Left renal pelvis (tissue), 4 donors: ENCODE data around the gene TMEM131. TPM values are rescaled to one million over a fixed set of nuclear protein-coding genes. Genes with fewer than 3 reads are reported as not detected.

Experiments
- DNase-seq, 4 donors: peaks; one replicate each; pipeline ENCODE4 v3.0.0-alpha.2; 2013; ENCODE audit warnings: low read depth in 4 of 4, low spot score in 3 of 4
- polyA plus RNA-seq, 4 donors: library from polyadenylated mRNA; unstranded; fragments of 120-200 nt; gene quantifications; one replicate each; pipeline ENCODE4 v1.2.1, GENCODE V29; 2013; ENCODE audit not compliant: insufficient read length in 4 of 4

TMEM131 gene
- polyA plus RNA-seq, 4 donors, result 46.5 to 52.6 (median 50.4) TPM

DNA sequence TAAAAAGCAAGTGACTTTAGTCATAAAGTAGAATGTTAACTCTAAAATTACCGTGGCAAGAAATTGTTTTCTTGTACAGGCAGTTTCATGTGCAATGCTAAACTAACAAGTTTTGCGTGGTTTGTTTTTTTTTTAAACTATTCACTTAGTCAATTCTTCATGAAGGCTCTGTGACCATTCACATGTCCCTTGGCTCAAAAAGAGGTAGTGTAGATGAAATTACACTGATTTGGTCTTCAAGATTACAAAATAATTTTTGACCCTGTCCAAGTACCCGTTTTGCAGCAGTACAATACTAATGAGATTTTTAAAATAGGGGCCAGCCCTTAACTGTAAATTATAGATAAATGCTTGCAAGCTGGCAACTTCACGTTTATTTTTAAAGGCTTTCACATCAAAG is 1.3 kb downstream of the TMEM131 start:
- no peak for DNase-seq

DNA sequence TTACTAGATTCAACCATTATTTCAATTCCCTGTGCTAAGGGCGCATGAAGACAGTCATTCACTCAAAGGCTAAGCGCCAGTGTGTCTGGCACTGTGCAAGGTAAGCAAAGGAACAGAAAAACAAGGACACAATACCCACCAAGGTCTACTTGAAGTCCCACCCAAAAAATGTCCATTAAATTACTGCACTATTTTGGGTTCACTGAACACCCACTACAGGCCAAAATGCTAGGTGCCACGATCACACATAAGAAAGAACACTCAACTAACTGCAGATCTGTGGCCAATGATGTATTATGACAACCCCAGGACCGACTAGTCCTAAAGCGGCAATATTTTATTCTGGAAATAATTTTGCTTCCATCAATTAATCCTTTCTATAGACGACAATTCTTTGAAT is 1.8 kb downstream of the TMEM131 start:
- DNase-seq, result no peak

DNA sequence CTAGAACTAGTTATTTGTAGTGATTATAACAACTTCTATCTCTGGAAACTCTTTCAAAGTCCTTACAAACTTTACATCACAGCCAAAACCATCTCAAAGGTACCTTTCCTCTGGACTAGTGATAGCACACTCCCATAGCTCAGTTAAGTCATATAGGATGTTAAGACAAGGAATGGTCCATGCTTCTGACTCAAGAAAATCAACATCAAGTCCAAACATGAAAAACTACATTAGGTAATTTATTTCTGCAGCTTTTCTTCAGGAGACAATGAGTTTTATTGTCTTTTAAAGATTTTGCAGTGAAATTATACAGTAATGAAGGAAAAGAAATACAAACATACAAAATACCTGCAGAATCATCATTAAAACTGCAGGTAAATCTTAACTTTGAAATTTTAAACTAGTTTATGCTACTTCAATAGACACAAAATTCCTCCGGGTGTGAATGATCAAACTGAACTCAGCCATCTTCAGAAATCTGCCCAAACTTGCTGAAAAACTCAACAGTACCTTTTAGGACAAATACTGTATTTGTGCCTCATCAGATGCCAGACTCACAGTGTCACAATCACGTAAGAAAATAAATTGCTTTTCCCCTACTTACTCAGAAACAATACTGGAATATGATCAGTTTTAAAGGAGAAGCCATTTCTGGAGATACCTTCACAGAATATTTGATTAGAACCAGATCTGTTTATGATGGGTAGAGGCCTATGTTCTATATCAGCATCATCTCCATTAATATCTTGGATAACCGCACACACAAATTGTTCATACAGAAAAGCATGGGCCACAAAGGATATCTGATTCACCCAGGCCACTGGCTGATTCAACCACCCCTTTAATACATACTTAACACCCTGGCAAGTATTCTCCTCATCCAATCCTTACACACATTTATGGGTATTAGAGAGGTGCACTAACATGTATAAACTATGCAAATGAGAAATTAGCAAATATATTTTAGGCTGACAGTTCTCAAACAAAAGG is 2.6 kb downstream of the TMEM131 start:
- DNase-seq, result no peak

DNA sequence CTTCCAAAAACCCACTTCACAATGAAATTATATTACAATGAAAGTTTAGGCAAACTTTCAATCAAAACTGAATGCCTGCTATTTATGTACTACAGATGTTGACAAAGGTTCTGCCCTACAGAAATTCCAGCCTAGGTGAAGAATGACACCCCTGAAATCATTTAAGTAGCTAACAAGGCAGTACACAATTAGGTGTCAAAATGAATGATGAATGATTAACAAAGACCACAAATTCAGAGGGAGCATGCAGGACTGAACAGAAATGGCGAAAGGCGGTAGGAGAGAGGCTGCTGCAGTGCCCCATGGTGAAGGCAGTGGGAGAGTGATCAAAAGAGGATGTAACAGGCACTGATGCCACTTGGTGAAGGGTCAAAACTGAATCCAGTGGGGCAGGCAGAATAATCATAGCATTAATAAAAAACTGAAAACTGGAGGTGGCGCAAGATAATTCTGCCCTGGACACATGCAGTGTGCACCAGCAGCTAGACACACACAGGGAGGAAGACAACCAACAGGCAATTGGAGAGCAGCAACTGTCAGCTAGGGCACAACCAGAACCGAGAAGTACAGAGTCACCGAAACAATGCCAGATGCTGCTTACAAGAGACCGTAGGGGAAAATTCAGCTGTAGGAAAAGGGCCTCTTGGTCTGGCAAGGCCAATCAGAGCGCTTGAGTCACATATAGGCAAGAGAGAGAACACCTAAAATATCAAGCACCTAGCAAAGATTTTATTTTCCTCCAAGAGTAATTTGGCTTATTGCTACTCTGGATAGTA is 4.5 kb downstream of the TMEM131 start:
- no peak for DNase-seq

DNA sequence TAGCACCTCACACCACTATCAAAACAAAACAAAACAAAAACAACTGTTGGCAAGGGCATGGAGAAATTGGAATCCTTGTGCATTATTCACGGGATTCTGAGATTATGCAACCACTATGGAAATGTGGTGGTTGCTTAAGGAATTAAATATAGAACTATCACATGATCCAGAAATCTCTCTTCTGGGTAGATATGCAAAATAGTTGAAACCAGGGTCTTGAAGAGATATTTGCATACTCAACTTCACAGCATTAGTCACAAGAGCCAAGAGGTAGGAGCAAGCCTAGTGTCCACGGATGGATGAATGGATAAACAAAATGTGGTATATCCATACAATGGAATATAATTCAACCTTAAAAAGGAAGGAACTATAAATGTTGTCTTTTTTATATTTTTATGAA is 7.0 kb downstream of the TMEM131 start:
- no peak for DNase-seq

DNA sequence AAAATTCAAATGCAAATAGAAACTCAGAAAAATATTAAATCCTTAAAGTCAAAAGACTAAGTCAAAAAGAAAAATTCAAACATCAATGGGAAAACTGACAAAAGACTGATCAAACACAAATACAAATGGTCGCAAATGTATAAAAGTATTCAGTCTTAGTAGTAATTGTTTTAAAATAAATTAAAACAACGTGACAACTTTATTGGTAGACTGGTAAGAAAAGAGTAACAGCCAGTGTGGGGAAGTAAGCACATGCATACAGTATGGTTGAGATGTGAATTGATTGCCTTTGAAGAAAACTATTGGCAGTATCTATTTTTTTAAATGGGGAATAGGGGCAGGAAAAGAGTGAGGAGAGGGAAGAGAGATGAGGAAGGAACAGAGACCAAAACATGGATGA is 9.8 kb downstream of the TMEM131 start:
- no peak for DNase-seq

DNA sequence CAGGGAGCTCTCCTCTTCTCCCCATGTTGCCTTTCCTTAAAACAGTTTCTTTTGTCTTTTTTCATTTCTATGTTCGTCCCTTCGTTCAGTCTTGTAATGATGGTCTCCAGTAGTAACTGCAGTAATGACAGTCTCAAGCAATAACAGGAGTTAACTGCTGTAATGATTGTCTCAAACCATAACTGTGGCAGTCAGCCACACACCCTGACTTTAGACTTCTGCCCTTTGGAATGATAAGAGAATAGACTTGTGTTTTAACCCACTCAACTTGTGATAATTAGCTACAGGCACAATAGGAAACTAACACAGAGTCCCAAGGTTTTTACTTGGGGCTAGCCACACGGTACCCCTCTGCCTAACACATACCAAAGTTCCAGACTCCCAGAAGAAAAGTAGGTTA is 12.1 kb downstream of the TMEM131 start:
- DNase-seq, result no peak

DNA sequence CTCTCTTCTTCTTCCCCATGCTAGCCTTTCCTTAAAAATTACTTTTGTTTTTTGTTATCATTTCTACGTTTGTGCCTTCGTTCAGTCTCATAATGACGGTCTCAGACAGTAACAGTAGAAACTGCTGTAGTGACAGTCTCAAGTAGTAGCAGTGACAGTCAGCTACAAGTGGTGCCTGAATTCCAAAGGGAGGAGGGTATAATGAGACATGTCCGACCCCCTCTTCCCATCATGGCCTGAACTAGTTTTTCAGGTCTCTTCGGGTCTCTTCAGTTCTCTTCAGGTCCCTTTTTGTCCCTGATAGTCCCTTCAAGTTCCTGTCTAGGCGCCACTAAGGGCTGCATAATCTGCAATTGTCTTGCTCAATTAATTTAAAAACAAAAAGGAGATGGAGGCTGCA is 12.6 kb downstream of the TMEM131 start:
- no peak for DNase-seq

DNA sequence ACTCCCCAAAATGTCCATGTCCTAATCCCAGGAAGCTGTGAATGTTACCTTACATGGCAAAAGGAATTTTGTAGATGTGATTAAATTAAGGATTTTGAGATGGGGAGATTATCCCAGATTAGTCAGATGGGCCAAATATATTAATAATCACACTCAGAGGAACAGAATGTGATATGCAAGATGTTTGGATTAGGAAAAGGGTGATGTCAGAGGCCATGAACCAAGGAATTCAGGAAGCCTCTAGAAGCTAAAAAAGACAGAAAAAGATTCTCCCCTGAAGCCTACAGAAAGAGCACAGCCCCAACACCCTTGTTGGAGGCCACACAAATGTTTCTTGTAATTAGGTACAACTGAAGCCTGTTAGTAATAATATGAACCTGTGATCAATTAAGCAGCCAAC is 13.1 kb downstream of the TMEM131 start:
- no peak for DNase-seq

DNA sequence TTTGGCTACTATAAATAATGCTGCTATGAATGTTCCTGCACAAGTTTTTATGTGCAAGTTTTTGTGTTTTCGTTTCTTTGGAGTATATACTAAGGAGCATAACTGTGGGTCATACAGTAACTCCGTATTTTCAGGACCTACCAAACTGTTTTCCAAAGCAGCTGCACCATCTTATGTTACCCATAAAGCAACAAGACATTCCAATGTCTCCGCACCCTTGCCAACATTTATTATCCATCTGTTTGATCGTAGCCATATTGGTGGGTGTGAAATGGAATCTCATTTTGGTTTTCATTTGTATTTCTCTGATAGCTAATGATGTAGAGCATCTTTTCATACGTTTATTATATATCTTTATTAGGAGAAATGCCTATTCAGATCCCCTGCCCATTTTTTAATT is 13.8 kb downstream of the TMEM131 start:
- DNase-seq, result no peak

DNA sequence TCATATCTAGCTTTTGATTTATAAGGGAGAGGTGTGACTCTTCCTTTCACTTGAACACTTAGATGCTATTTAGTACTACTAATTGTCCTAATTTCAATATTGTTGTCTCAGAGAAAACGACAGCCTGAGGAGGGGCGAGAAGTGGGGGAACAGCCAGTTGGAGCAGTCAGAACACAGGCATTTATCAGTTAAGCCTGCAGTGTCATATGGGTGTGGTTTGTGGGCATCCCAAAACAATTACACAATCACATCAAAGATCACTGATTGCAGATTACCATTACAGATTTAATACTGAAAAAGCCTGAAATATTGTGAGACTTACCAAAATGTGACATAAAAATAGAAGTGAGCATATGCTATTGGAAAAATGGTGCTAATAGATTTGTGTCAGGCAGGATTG is 15.8 kb downstream of the TMEM131 start:
- DNase-seq, result no peak

DNA sequence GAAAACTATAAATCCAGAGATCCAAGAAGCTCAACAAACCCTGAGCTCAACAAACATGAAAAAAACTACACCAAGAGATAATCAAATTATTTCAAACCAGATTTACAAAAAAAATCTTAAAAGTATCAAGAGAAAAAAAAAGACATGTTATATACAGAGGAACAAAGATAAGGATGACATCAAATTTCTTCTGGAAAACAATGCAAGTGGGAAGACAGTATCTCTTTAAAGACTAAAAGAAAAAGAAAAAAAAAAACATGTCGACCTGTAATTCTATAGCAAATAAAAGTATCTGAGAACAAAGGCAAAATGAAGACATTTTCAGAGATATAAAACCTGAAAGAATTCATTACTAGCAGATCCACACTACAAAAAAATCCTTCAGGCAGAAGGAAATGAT is 21.3 kb downstream of the TMEM131 start:
- DNase-seq, result no peak

DNA sequence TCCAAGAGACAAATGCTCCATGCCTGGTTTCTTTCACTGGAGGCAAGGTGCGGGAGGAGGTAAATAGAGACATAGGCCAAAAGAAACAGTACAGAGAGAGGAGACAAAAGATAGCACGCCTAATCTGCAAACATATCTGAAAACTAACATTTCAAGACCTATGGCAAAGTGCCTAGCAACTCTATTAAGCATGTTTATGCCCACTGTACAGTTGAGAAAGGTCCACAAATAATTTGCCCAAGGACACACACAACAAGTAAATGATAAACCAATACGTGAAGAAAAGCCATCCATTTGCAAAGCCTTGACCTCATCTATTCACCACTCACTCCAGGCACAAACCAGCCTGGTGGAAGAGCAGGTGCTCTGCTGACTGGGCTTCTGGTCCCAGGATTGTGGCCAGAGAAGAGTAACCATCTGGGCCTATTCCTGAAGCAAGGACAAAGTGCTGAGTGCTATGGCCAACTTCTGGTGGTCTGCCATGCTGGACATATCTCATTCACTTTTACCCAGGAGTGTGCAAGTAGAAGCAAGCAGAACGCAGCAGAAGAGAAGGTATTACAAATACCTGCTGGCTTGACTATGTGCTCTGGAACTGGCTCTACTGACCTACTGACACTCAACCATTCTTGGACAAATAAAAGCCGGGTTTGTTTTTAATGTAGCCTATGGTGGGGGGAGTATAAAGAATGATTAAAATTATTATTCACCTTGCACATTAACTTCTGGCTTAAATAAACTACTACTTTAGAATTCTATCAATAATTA is 25.3 kb downstream of the TMEM131 start:
- no peak for DNase-seq

DNA sequence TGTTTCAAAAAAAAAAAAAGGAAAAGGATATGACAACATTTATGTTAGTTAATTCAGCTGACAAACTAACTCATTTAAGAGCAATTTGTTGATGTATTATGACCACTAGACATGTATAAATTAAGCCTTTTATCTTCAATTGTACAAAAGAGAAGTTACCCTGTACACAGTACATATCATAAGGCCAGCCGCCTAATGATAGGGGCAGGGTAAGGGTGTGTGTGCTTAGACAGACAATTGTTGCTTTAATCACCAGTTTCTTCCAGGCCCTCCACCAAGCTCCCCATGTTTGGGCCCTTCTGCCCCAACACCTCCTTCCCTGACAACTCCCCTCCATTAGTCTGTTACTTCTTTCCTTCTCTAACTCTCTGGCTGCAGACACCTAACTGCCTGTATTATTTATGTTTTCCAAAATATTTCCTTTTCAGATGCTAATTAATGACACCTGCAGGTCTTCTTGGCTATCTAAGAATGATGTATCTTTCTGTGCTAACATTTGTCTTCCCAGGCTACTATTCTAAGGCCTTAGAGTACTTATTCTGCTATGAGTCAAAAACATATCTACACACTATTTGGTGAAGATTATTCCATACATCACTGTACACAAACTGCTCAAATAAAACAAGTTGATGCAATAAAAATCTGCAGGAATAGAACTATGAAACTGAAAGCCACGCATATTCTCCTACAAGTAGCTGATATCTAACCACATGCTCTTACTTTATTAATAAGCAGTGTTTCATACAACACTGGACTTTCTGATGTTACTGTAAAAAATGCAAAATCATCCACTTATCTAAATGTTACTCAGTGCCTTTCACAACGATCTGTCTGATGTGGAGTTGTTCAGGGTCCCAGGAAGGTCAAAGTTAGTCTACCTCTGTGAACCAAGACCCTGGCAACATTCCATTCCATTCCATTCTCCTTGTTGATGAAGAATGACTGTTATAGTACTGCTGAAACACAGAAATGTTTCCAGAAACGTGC is 26.4 kb downstream of the TMEM131 start:
- no peak for DNase-seq

DNA sequence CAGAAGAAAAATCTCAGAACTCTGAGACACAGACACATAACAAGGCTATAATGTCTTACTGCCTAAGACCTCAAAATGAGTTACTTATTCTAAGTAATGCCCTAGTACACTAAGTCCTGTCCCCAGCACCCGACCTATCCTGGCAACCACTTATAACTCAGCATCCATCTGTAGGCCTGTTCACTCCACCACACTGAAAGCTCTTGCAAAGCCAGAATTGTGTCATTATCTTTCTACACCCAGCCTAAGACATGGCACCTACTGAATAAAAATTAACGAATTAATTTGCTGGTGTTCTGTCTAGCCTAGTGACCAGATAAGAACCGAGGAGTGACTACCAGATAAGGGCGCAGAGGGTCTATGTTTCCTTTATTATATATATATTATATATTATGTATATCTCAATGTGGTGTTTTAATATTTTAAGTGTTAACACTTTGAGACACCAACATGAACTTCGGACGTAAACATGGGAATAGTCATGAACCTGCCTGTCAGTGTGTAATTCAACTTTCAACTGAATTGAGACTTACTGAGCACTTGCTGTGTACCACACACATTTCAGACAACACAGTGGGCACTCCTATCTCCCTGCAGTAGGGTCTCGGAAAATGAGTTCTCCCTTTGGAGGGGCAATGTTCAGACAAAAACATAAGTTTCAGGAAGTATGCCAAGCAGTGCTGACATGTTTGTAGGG is 27.7 kb downstream of the TMEM131 start:
- no peak for DNase-seq

DNA sequence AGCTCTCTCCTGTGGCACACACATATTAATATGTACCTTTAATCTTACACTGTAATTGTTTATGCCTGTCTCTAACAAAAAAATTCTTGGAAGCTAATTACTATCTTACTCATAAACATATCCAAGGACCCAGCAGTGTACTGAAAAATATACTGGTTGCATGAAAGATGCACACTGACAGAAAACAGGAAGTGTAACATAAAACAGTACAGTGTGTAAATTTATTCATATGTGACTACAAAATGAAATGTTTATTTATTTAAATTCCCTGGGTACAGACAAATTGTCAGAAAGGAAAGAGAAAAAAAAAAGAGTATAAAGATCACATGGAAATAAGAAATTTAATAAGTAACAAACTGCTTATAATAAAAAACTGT is 28.5 kb downstream of the TMEM131 start:
- DNase-seq, result no peak

DNA sequence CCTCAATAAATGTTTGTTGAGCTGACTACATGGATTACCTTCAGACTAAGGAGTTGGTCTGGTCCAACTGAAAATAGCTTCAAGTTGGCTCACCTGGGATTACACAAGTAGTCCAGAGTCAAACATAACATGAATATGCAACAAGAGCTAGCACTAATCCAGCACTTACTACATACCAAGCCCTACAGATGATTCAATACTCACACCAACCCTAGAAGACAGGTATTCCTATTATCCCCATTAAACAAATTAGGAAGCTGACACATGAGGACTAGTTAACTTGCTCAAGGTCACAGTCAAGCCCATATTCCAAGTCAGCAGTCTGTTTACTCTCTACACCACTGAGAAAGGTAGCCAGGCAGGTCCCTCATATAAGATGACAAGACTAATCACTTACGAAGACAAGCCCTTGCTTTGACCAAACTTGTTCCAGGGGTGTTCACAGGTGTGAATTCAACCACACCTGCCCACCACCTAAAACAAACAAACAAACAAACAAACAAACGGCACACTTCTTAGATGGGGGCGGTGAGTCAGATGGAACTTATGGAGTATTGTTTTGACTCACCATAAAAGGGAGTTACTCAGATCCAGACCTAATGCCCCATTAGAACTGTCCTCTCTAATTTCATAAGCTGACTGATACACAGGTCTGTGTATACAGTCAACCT is 29.1 kb downstream of the TMEM131 start:
- DNase-seq, result no peak

DNA sequence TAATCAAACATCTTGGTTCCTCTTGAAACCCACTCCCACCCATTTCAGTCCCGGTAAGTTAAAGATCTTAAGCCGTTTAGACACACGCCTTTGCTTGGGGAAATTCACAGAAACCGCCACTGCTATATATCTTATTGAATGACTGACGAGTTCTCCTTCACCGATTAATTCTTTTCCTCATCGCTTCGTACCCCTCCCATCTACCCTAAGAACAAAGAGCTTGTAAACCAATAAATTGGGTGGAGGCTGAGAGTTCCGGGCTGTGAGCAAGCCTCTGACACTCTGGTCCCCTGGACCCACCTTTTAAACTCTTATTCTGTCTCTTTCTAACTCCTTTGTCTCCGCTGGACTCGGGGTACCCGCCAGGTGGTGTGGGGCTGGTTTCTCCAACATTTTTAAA is 30.6 kb downstream of the TMEM131 start:
- DNase-seq, result no peak

DNA sequence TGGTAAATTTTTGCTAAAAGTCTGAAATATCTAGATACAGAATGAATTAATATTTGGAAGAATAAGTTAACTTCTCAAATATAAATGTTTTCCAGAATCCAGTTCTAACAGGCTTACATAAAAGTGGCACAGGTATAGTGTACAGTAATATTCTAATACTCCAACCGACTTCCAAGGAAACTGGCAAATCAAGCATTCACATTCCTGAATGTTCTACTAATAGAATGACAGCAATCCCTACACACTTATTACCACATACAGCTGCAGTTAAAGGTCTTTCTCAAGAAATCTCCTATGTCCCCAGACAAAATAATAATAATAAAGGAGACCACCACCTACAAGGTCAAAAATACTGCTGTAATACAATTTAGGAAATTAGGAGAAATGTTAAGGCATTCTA is 31.9 kb downstream of the TMEM131 start:
- DNase-seq, result no peak
